Stimulated activated CD4-positive, alpha-beta T cell treated with anti-CD3 and anti-CD28 coated beads, TNF-alpha, amount 100 ng/mL, for 4 hours (primary cell): Measurements from ENCODE around the gene HSBP1L1.
A peak's percentile ranks its signal among the peaks of the same experiment; 100 is the strongest.

Experiments
- DNase-seq, 3 experiments: peaks; one replicate each; pipeline ENCODE4 v3.0.0-alpha.2; 2020; ENCODE audit warnings: low read depth in 3 of 3

Gene HSBP1L1

GRCh38 chr18:79964330-79965118 is at the start of gene HSBP1L1:
Gene HSBP1L1, plus strand, starts transcription at chr18:79964643. Its CDS starts 93 bp downstream, at chr18:79964736.
- DNase-seq: peak in 1 of 3 experiments; percentile 35

- DNase-seq: no peak
These were observed 49.0 kb upstream of the HSBP1L1 start for GRCh38 chr18:79915161-79916127.

- DNase-seq: no peak
These were observed 48.3 kb upstream of the HSBP1L1 start for GRCh38 chr18:79916128-79916494.

- DNase-seq: no peak
These were observed 47.8 kb upstream of the HSBP1L1 start for GRCh38 chr18:79916546-79917168.

- DNase-seq: no peak
These were observed 47.1 kb upstream of the HSBP1L1 start for GRCh38 chr18:79917169-79917852.

DNA sequence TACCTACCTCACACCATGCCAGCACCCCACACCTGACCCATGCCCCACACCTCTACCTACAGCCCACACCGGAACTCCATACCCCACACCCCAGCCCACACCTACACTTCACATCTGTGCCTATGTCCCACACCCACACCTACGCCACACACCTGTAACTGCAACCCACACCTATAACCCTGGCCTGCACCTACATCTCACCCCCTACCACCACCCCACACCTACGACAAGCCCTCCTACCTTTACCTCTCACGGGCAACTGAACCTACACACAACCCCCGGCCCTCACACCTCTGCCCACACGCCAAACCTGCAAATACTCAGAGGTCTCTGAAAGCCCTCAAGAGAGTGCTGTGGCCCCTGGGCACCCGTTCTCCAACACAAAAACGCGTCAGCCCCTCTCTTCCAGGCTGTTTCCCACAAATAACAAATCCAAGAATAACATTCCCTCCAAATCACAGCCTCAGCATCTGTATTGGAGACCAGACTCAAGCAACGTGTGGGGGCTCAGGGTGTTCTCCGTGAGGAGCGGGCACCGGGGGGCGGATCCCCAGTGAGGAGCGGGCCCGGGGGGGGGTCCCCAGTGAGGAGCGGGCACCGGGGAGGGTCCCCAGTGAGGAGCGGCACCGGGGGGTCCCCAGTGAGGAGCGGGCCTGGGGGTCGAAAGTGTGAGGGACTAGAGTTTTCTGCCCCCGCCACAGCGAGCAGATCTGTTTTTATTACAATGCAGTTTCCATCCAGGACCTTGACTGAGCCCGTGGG is 46.4 kb upstream of the HSBP1L1 start:
- no peak for DNase-seq

DNA sequence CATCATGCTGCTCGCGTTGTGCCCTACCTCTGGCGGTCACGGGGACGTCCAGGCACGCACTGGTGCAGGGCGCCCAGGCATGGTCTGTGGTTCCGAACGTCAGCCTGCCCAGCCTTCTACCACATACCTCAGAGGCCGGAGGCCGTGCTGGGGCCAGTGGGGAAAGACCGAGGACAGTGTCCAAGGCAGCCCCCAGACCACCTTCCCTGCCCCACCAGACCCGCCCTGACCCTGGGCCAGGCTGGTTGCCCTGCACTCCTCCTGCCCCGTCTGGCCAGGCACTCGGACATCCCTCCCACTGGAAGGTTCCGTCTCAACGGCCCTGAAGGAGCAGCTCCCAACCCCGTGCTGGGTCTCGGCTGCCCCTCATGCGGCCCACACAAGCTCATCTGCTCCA is 45.8 kb upstream of the HSBP1L1 start:
- no peak for DNase-seq

DNA sequence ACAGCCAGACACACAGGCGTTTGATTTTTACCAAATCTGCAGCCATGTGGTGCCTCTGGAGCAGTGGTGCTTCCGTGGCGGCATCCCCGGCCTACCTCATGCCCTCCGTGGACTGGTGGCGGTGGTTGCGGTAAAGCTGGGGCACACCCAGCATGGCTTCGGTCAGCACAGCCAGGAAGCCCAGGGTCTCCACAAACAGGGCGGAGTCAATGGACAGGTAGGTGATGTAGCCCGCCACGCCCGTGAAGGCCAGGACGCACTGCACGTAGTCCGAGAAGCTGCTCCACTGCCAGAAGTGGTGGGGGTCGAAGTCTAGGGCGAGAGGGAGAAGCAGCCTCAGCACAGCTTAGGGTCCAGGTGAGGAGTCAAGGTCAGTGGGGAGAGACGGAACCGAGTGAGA is 45.4 kb upstream of the HSBP1L1 start:
- DNase-seq: no peak

GRCh38 chr18:79921984-79922965 is 42.2 kb upstream of the HSBP1L1 start:
- DNase-seq: no peak

DNA sequence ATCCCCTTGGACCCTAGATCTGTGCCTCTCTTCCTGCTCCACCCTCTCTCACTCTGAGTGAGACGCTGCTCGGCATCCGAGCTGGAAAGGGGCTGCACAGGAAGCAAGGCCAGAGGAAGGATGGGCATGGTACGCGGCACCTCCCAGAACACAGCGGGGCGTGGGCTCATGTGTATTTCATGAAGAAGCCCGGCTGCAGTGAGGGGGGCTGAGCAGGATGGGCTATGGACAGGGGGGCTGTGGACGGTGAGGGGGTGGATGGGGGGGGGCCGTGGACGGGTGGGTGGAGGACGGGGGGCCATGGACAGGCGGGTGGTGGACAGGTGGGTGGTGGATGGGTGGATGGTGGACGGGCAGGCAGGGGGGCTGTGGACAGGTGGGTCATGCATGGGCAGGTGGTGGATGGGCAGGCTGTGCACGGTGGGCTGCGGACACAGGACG is 41.5 kb upstream of the HSBP1L1 start:
- DNase-seq: no peak

DNA sequence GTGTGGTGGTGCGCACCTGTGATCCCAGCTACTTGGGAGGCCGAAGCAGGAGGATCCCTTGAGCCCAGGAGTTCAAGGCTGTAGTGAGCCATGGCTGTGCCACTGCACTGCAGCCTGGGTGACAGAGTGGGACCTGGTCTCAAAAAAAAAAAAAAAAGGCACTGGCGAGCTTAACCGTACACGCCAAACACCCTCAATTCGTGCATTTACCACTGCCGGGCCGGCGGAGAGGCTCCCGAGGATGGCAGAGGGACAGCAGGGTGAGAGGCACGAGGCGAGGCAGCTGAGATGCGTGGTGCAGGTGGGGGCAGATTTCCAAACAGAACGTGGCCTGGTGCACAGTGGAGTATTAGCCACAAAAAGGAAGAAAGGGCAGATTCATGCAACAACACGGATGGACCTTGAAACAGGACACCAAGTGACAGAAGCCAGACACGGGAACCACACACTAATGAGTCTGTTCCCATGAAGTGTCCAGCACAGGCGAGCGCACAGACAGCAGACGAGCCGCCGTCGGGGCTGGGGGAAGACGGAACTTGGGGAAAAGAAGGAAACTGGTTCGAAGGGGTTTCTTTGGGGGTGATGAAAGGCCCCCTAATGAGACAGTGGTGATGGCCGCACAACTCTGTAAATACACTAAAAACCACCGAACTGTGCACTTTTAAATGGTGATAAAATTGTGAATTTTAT is 40.4 kb upstream of the HSBP1L1 start:
- no peak for DNase-seq

DNA sequence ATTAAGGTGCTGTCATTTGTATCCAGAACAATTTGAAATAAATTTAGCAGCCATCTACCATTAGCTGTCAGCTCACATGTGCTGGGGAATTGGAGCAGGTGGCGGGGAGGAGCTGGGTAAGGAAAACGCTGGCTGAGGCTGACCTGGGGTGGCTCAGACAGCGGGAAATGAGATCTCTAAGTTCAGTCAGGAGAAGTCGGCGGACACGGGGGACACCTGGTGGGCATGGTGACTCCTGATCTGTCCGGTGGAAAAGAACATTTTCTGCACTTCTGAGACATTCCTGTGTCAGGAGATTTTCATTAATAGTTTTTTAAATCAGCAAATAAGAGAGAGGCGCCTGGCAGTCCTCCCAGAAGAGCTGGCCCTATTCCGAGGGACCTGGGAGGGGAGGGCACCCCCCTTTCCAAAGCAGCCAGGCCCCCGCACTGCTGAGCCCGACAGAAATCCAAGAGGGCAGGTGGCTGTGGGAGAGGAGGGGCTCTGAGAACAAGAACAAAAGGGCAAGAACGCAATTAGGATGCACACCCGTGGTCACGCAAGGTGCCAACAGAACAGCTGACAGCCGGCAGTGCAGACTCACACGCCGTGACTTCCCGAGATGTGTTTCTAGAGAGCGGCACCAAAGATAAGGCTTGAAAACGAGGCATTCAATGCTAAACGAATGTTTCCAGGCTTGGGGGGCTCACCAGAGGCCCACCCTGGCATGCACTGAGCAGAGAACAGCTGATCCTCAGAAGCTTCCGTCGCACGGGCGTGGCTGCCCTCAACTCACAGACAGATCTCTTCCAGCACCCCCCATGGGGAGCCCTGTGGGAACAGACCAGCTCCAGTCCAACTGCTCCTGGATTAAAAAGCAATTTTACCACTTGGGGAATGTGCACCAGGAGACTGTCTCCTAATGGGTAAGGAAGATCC is 39.4 kb upstream of the HSBP1L1 start:
- DNase-seq: no peak

- no peak for DNase-seq
These were observed 38.1 kb upstream of the HSBP1L1 start for GRCh38 chr18:79926306-79926705.

- no peak for DNase-seq
These were observed 37.5 kb upstream of the HSBP1L1 start for GRCh38 chr18:79926715-79927606.

- no peak for DNase-seq
These were observed 36.6 kb upstream of the HSBP1L1 start for GRCh38 chr18:79927607-79928562.

- no peak for DNase-seq
These were observed 35.9 kb upstream of the HSBP1L1 start for GRCh38 chr18:79928563-79928960.
